Measurements from ENCODE around the gene SLF1.
A peak's percentile ranks its signal among the peaks of the same experiment; 100 is the strongest.

The SLF1 gene

DNA sequence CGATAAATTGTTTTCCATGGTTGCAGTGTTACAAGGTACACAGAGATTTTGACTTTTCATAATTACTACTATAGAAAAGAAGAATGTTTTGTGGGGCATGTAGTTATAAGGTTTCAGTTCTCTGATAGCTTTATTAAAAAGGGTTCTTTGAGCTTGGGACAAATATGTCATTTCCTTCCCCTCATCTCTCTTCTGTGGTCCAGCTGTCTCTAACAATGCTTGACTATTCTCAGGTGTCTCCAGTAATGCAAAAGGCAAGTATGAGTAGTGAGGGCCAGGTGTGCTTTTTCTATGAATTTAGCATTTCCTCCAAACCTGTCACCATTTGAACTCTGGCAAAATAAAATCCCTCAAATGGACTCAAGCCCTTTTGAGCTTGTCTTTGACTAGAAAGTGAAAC, 84.3 kb downstream of the SLF1 start:
- DNase-seq, result no peak
- intact Hi-C loops (cut with DNase I), result no loop called here

DNA sequence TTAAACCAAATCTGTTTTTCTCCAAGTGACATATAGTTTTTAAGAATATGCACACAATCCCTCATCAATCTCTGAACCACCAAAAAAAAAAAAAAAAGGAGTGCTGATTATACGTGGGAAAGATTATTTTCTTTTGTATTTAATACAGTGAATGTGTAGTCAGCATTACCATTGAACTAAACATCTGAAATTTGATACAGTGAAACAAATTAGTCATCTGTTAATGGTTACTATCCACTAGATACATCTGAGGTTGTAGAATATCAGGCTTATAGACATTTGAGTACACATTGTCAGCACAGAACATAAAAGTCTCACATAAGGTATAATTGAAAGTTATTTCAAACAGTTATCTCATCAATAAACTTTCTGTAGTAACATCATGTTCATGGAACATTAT, 87.0 kb downstream of the SLF1 start:
- intact Hi-C loops (cut with DNase I), result no loop called here
- no peak for DNase-seq

DNA sequence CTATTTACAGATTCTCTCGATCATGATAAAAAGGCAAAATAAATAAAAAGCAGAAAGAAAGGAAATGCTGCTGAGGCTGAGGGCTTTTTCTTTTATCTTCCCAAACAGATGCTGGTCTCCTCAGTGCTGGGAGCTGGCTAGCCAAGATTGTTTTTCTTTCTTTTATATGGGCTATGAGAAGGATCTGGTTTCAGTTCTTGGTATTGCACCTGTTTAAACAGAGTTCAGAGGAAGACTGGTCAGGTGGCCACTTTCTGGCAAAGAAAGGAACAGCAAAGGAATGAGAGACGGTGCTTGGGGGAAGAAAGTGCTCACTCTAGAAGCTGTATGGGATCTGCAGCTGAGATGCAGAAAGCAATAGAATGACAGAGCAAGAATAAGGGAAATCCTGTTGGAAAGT, 88.9 kb downstream of the SLF1 start:
- intact Hi-C loops (cut with DNase I), result no loop called here
- DNase-seq, result no peak

DNA sequence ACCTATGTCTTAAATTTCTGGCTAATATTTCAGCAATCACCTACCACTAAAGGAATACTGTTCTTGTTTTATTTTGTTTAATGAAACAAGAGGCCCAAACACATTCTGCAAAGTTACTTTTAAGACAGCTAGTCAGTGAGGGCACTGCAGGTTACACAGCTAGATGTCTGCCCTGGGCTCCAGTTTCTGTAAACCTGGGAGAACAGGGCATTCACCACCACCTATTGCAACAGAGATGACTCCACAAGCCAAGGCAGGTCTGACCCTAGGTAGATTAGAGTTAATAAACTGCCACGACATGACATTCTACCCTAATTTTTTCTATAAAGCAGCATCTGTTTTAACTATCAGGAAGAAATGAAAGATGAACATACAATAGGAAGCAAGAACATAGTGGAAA, 90.8 kb downstream of the SLF1 start:
- DNase-seq, result no peak
- intact Hi-C loops (cut with DNase I), result no loop called here

DNA sequence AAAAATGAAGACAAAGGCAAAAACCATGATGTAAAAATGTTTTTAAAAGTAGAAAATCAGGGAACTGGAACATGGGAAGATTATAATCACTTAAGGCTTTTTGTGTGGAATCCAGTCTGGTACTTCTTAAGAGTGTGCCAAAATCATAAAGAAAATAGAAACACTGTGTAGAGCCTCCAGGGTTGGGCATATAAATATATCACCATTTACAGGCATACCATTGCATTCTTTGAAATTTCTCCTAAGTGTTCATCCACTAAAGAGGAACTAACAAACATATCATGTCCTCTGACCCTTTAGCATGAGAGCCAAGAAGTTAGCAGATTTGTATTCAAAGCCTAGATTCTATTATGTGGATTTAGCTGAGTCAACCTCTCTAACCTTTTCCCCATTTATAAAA, 93.3 kb downstream of the SLF1 start:
- intact Hi-C loops (cut with DNase I), result no loop called here
- DNase-seq, result no peak

DNA sequence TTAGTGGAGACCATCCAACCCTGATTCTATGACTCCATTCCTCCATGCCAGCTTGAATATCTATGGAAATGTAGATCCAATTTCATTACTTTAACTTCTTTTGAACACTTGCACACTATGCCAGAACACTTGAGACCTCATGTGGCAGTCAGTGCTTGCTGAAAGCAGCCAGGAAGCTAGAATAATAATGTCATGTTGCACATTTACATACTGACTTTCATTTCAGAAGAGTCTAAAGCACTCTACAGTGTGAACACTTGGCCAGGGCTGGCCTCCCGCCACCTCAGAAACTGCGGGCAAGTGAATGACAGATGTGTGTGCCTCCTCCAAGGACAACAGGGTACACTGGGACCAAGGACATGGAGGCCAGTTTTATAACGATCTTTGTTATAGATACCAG, 97.3 kb downstream of the SLF1 start:
- intact Hi-C loops (cut with DNase I), result no loop called here
- DNase-seq, result peak in 1 of 10 donors; percentile 63

DNA sequence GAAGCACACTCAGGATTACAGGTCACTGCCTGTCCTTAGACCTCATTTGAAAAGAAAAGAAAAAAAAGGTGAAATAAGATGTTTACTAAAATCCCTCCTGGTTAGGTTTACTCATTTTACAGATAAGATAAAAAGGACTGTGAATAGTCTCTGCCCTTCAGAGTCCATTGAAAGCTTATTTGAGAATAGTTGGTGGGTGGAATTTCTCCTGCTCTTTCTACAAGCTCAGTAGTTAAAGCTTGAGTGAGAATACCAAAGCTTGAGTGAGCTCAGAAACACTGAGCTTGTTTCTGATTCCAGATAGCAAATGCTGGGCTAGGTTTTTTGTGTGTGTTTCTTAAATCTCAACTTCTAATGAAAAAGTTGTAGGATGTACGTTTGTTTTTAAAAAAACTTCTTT, 106.7 kb downstream of the SLF1 start:
- intact Hi-C loops (cut with DNase I), result no loop called here
- DNase-seq, result no peak

DNA sequence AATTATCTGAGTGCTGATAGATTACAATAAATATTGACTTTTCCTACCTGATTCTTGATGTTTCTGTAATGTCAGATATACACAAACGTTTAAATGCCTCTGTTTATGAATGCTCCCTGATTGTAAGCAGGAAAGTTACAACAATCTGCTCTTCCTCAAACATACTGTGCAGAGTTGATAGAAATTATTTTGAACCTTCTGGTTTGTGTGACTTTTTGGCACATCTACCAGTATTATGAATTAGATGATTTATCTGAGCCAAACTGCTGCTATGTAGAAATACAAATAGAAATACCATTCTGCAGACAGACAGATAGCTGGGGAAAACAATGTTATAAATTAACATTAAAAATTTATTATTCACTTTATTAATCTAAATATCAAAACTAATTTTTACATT, 113.0 kb downstream of the SLF1 start:
- DNase-seq, result no peak
- intact Hi-C loops (cut with DNase I), result loop anchor here (10.0 kb wide), 1 partner anchor 207 kb away; no protein-coding TSS in a partner anchor

DNA sequence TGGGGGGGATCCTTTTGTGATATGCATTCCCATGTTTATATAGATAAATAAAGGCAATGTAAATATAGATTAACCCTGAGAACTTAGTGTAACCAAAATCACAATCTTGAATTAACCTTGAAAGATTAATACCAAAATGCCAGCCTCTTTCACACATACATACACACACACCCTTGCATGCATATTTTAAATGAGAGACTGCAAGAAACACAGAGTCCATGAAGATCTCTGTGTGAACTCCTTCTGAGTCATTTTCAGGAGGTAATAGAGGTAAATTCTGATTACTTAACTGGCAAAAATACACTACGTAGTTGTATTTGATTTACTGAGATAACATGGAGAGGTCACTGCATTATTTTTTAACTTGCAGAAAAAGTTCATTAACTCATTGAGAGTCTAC, 118.0 kb downstream of the SLF1 start:
- DNase-seq, result no peak
- intact Hi-C loops (cut with DNase I), result loop anchor here (10.0 kb wide), 1 partner anchor 212 kb away; no protein-coding TSS in a partner anchor

DNA sequence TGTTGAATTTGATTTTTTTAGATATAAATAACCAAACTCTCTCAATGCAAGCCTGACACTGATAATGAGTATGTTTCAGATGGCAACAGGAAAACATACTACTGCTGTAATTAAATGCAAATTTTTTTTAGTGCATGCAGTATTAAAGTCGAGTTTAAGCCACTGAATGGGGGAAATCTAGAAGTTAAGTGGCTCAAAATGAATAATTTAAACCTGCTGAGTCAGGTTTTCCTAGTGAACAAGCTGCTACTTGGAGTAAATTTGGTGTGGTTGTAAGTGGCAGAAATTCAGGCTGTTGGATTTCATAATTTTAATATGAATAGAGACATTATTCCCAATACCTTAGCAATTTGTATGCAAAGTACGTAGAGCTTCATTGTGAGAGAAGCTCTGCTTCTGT, 121.8 kb downstream of the SLF1 start:
- no peak for DNase-seq
- intact Hi-C loops (cut with DNase I), result no loop called here

DNA sequence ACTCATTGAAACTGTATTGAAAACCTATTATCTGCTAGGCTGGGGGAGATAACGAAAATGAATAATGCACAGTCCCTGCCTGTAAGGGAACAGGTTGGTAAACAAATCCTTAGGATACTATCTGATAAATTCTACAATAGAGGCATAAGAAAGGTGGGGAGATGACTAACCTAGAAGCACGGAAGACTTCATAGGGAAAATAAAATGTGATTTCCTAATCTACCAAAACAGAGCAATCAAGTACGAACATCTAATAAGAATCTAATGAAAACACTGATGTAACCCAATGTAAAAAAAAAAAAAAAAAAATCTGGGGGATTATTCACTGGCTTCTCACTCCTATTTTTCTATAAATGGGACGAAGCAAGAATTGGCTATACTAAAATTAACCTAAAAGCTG, 124.4 kb downstream of the SLF1 start:
- intact Hi-C loops (cut with DNase I), result no loop called here
- no peak for DNase-seq

DNA sequence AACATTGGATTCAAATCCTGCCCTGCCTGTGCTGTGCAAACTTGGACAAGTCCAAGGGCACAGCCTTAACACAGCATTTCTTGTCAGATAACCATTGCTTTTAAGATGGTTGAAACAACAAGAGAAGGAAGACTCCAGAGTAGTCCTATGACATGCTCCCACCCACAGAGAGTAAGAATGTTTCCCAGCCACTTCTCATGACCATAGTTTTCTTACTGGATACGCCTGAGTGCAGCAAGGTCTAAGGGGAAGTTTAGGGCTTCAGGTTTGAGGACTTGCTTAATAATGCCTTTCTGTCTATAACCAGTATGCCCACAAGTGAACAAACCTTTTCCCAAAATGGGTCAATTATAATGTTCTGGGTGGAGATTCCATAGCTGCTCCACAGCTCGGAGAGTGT, 126.4 kb downstream of the SLF1 start:
- intact Hi-C loops (cut with DNase I), result no loop called here

DNA sequence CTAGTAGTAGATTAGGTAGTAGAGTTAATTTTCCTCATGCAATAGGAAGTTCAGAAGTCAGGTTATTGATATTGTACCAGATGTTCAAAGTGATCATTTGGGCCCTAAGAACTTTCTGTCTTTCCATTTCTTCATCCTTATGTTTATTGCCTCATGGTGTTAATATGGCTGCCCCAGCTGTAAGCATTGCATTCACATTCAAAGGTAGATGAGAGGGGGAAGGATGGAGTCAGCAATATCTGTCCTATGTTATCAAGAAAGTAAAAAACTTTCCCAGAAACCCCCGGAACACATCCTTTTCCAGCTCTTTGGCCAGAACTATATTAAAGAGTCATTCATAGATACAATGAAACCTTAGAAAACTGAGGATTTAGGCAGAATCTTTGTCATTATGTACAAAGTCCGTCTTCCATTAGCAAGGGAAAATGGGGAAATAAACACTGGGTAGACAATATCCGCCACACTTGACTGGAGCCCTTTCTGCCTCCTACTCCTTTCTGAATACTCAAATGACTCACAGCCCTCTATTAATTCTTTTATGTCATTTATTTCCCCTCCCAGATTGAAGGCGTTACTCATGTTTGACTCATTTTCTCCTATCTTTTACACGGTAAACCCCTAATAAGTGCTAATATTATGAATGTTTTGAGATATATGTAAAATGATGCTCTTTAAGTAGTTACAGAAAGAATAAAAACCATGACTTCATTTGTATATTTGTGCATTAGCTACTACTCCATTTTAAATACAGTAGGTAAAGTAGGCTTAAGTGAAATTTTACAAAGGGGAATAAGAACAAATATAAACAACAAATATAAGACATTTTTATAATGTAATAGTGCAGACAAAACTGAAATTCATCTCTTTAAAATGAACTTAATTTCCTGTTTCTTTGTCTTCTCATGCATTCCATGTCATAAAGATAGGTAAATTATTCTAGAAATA, 127.6 kb downstream of the SLF1 start:
- intact Hi-C loops (cut with DNase I), result no loop called here
- no peak for DNase-seq

More for the DNA sequence above, 126.4 kb downstream of the SLF1 start:
- DNase-seq, result no peak

DNA sequence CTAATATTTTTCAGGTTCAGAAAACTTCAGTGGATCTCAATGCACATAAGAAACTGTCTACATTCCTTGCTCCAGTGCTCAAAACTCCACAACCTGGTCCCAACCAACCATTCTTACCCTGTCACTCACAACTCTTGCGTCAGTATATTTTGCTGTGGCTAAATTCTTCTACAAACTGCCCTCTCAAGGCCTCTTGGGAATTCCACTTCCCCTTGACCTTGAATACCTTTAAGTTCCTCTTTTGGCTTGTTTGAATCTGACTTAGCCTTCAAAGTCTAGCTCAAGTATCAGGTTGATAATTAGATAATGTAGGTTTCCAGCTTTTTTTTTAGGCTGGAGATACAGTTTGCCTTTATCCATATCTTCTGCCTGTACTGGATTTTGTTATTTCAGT, 128.3 kb downstream of the SLF1 start:
- no peak for DNase-seq
- intact Hi-C loops (cut with DNase I), result no loop called here
